ENCODE measurements around the gene HDGFL3.
A peak's percentile ranks its signal among the peaks of the same experiment; 100 is the strongest.
"Not testable (repeated sequence)": the region's sequence is repeated elsewhere in the genome, so short reads cannot be mapped to it uniquely, and the experiment has no call there.

Gene HDGFL3

DNA sequence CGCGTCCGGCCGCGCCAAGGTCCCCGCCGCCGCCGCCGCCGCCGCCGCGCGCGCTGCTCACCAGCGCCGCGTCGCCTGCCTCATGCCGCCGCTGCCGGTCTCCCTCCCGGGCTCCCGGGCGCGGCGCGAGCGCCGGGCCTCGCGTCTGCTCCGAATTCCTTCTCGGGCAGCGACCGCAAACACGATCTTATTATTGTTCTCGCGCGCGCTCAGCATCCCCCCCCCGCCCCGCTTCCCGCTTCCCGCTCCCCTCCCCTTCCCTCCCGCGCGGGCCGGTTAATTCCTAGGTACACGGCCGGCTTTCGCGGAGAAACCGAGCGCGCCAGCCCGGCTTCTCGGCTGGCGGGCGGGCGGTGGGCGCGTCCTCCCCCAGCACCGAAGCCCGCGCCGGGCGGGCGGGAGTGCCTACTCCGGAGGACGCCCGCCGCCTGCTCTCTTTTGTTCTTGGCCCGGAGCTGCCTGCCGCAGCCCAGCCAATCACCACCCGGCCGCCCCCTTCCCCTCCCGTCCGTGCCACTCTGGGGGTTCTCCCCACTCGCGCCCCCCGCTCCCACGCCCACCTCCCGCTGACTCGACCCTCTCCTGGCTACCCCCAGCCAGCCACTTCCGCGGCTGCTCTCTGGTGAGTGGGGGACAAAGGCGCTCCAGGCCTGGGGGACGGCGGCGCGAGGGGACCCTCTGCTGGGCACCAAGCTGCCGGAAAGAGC, at the start of gene HDGFL3:
TSS of gene HDGFL3 (minus strand) at position 164 of the 707 bp plus-strand sequence. CDS start 409 bp downstream, outside the sequence.
- DNase-seq, result peak; percentile 44

DNA sequence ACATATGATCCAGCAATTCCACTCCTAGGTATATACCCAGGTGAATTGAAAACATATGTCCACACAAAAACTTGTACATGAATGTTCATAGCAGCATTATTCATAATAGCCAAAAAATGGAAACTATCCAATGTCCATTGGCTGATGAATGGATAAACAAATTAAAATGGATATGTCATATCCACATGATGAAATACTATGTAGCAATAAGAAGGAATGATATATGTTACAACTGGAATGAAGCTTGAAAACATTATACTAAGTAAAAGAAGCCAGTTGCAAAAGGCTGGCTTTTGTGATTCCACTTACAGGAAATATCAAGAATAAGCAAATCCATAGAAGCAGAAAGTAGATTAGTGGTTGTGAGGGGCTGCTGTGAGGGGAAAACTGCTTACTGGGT, 43.2 kb upstream of the HDGFL3 start:
- DNase-seq, result no peak

DNA sequence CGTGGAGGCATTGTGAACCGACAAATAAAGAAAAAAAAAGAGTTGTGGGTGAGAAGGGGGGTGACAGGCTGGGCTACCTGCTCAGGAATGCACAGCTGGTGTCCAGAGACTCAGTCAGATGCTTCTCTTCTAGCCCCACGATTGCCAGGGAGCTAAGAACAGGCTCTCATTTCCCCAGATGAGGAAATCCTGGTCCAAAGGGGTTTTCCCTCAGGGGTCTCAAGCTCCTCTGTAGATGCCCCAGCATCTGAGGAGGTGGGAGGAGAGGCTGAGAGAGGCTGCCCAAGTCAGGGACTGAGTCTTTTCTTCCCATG, 41.4 kb upstream of the HDGFL3 start:
- DNase-seq, result no peak

DNA sequence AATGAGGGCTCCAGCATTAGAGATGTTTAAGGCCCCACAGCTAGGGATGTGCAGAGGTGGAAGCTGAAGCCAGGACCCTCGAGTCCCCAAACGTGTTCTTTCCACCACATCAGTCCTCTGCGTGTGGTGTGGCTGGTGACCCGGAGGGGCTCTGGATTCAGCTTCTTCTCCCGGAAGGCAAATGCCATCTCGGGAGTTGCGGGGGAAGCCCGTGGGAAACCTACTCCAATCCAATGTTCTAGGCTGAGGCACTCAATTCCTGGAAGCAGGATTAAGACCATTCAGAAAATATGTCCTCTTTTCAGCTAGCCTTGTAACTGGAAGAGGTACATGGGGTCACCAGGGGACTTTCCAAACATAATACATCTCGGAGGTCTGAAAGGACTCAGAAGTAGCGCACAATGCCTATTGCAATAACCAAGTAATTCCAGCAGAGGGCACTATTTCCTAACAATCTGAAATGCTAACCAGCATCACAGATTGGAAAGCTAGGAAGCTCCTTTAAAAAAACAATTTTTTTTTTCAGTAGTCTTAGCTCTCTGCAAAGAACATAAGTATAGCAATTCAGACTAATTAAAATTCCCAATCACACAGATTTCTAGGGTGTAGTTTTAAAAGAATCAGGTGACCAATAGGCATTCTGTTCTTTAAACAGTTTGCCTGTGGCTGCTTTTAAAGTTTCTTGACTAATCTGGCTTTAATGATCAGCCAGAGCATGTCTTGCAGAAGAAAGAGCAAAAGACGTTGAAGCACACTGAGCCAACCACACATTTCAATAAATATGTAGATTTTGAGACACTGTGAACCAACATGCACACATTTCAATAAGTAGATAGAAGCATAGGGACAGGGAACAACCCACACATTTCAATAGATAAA, 40.8 kb upstream of the HDGFL3 start:
- peak; percentile 40 for DNase-seq

DNA sequence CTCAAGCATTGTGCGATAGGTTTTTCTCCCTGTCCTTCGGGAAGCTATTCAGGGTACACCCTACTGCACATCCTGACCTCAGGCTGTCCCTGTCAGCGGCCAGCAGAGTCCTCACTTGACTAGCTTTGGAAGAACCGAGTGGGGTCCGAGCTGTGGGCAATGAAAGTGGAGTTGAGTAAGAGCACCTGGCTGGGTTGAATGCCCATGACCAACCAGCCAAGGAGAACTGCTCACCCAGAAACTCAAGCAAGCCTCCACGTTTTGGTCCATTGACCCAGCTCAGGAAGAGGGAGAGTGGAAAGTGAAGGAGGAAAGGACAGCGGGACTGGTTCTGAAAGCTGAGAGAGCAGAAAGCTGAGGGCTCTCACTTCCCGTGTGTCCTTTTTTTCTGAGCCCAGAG, 36.0 kb upstream of the HDGFL3 start:
- DNase-seq, result no peak

DNA sequence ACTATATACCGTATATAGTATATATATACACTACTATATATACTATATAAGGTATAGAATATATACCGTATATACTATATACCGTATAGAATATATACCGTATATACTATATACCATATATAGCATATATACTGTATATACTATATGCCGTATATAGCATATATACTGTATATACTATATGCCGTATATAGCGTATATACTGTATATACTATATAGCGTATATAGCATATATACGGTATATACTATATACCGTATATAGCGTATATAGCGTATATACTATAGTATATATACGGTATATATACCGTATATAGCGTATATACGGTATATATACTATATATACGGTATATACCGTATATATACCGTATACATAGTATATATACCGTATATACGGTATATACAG, 22.6 kb upstream of the HDGFL3 start:
- DNase-seq, result no peak

DNA sequence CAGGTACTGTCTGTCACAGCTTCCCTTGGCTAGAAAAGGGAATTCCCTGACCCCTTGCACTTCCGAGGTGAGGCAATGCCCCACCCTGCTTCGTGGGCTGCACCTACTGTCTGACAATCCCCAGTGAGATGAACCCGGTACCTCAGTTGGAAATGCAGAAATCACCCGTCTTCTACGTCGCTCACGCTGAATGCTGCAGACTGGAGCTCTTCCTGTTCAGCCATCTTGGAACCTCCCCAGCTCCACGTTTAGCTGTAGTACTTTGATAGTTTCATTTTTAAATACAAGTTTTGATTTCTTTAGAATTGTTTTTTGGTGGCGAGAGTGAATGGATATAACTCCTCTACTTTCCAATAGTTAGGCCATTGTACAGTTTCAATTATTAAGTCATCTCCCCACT, 17.8 kb upstream of the HDGFL3 start:
- no peak for DNase-seq

DNA sequence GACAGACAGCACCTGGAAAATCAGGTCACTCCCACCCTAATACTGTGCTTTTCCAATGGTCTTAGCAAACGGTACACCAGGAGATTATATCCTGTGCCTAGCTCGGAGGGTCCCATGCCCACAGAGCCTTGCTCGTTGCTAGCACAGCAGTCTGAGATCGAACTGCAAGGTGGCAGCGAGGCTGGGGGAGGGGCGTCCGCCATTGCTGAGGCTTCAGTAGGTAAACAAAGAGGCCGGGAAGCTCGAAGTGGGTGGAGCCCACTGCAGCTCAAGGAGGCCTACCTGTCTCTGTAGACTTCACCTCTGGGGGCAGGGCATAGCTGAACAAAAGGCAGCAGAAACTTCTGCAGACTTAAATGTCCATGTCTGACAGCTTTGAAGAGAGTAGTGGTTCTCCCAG, 14.2 kb upstream of the HDGFL3 start:
- DNase-seq, result not testable (repeated sequence)

DNA sequence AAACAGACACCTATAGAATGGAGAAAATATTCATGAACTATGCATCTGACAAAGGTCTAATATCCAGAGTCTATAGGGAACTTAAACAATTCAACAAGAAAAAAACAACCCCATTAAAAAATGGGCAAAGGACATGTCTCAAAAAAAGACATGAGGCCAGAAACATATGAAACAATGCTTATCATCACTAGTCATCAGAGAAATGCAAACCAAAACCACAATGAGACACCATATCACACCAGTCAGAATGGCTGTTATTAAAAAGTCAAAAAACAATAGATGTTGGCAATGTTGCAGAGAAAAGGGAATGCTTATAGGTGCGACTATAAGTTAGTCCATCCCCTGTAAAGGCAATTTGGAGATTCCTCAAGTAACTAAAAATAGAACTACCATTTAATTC, 11.4 kb upstream of the HDGFL3 start:
- no peak for DNase-seq

DNA sequence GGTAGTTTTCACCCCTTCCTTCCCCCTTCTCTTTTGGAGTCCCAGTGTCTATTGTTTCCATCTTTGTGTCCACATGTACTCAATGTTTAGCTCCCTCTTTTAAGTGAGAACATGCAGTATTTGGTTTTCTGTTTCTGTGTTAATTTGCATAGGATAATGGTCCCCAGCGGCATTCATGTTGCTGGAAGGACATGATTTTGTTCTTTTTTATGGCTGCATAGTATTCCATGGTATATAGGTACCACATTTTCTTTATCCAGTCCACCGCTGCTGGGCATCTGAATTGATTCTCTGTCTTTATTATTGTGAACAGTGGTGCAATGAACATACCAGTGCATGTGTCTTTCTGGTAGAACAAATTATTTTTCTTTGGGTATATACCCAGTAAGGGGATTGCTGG, 7.7 kb upstream of the HDGFL3 start:
- DNase-seq, result no peak

DNA sequence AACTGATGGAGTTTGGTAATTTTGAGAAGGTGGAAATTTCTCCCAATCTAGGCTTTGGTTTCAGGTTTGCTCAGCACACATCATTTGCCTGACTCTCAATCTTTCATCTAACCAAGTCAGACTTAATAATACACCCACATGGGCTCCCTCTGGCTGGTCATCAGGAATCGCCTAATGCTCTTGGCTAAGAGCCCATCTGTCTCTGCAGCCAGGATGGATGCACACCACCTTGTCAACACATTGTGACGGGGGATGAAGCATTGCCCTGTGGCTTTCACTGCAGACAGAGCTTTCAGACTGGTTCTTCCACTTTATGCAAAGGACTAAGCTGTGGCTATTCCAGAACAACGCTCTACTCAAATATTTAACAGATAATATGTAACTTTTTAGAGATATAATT, 3.0 kb upstream of the HDGFL3 start:
- no peak for DNase-seq

DNA sequence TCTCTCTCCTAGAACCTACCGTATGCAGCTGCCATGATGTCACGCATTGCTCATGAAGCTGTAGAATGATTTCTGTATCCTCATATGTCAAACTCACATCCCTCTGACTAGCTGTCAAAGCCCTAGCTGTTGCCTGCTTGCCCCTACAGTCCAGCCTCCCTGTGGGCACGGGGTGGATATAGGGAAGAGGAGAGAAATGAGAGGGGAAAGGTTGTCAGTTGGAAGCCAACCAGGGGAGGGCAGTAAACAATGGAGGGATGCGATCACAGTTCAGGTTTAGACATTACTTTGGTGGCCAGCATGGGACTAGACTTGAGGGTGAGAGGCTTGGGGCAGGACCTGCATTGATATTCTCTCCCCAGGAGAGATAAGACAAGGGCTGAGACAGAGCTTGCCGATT, 1.7 kb upstream of the HDGFL3 start:
- DNase-seq, result no peak

DNA sequence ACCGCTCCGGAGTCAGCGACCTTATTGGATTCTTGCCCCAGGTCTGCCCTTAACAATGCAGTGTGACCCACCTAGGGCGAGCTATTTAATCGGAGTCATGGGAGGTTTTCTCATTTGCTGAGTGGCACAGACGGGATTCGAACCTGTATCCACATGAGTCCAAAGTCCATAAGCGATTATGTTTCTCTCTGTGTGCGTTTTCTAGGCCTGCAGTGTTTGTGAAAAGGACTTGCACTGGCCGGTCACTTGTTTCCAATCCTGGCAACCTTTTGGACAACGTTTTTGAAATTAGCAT, 691 bp upstream of the HDGFL3 start:
- no peak for DNase-seq

DNA sequence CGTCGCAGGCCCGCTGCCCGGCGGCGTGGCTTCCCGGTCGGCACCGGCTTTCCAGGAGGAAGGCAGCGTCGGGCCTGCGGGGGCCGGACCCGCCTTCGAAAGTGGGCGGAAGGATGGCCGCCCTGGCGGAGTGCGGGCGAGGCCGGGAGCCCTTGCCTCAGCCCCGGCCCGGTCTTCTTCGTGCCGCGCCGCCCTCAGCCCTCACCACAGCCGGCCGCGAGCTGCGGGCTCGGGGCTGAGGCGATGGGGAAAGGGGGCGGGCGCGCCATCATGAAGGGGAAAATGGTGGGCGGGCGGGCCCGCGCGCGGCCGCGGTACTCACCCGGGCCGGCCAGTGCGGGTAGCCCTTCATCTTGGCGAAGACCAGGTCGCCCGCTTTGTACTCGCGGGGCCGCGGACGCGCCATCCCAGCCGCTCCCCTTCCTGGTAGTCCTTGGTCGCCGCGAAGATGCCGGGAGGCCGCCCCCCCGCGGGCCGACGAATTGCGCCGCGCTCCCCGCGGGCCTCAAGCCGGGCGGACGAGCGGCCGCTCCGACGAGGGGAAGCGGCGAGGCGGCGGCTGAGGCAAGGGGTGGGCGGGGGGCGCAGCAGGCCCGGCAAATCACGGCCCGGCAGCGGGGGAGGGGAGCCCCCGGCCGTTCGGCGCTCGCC, 489 bp downstream of the HDGFL3 start:
- DNase-seq, result no peak

DNA sequence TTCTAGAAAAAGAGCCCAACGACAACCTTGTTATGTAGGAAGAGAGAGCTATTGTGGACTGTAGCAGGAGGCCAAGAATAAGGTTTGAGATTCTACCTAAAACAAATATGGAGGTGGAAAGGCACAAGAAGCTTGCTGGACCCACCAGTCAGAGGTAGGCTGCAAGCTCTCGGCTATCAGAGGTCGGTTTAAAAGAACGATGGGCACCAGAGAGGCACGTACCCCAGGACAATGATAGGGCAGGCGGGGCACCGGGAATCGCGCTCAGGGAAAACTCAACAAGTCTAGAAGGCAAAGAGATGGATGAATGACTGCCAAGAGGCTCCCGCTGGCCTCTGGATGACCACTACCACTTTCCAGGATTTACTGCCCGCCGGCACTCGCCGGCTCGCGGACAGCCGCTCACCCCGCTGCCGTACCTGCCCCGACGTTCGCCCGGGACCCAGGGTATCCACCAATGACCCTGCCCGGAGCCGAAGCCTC, 1.1 kb downstream of the HDGFL3 start:
- DNase-seq, result peak; percentile 2

DNA sequence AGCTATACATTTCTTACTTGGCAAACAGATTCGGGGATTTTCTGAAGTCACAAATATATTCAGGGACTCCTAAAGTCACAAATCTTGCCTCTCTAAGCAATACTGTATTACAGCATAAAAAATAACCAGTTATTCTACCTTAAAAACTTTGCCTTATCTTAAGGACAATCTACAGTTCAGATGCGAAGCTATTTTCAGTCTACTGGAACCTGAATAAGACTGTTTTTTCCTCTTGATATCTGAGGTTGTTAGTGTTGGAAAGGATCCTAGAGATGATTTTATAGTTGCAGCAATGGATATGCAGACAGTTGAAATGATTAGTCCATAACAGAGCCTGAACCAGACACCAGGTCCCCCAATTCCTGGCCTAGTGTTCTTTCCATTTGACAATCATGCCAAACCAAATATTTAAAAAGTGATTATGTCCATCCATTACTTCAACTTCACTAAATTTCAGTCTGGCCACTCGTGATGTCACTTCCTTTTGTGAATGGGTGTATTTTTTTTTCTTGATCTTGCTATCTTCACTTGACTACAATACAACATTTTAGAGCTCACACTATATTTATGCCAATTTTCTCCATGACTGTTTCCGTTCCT, 1.8 kb downstream of the HDGFL3 start:
- peak; percentile 1 for DNase-seq

DNA sequence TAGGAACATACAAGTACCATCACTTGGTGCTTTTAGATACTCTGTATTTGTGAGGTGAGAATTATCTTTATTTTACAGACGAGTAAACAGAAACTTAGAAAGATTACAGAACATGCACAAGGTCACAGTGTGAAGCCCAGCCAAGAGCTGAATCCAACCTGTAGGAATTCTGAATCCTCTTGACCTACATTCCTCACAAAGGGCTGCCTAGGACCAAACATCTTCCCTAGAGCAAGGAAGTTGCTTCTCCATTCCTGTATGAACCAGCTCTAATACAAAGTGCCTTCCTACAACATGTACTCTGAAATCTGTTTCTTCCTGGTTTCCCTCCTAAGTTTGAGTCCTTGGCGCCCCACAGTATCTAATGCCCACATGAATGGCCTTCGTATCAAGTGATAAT, 2.9 kb downstream of the HDGFL3 start:
- no peak for DNase-seq

DNA sequence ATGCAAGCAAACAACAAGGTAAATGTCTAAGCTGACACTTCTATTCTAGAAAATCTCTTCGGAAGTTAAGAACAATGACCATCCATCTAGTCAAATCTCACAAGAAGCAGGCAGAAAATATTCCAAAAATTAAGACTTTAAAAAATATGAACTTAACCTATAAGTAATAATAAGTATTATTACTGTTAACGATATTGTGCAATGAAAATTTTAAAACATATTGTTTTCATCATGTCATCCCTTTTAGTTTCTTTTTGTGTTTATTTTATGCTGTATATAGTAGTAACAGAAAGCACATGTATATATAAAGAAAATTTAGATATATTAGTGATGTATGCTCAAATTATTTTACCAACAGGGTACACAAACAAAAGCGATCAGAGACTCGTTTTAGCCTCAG, 4.1 kb downstream of the HDGFL3 start:
- DNase-seq, result no peak

DNA sequence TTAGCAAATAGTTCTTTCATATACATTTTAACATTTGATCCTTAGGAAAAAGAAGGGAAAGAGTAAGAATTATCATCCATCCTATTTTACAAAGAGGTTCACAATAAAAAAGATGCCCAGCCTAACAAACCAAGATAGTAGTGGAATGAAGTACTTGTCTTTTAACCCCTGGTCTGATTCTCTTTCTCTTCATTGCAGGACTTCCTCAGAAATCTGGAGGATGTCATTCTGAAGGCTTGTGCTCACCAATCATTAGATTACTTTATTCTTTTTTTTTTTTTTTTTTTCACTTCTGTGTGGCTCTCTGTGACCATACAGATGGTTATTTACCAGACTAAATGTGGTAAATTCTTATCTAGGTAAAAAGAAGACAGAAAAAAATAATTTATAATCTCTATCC, 7.0 kb downstream of the HDGFL3 start:
- no peak for DNase-seq

DNA sequence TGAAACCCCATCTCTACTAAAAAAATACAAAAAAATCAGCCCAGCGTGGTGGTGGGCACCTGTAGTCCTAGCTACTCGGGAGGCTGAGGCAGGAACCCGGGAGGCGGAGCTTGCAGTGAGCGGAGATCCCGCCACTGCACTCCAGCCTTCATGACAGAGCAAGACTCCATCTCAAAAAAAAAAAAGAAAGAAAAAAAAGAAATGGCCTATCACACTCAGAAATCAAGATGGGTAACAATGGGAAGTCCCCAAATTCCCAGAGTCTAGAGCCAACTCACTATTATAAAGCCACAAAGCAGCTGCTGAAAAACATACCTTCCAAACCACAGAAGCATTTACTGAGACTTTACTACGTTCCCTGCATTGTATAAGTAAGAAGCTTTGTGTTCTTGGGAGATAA, 7.5 kb downstream of the HDGFL3 start:
- no peak for DNase-seq

DNA sequence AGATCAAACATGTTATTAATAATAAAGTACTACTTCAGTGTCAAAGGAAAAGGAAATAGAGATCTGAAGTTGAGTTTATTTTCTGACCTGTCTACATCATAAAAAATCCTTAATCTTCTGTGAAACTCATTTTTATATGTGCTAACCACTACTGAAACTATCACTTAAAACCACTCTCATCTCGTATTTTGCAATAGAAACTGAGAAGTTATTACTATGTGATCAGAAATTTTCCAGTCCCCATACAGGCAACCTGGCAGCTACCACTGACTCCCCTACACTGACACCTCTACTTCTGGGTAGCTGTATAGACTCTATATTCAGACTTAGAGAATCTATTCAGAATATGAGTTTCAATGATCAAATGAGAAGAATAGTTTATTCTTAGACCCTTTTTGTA, 8.3 kb downstream of the HDGFL3 start:
- no peak for DNase-seq

DNA sequence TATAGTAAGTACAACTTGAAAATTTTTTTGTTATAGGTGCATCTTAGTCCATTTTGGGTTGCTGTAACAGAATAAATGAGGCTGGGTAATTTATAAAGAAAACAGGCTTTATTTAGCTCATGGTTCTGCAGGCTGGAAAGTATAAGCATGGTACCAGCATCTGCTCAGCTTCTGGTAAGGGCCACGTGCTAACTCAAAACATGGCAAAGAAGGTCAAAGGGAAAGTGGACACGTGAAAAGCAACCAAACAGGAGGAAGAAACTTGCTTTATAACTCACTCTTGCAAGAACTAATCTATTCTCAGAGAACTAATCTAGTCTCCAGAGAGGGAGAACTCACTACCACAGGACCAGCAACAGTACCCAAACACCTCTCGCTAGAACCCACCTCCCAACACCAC, 9.1 kb downstream of the HDGFL3 start:
- DNase-seq, result no peak

DNA sequence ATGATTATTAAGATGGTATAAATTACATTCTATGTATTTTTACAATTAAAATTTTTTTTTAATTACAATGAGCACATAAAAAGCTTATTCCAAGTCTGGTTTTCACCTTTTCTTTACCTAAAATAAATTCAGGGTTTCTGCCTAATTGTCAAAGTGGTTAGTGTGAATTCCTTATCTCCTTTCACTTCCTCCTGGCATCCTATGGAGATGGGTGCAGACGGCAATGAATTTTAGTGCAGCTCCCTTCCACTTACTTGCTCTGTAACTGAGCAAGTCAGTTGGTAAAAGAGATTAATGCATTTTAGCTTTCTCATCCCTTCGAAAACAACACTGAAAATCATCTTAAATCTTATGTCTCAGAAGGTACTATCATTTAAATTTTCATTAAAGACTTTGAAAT, 13.1 kb downstream of the HDGFL3 start:
- no peak for DNase-seq

DNA sequence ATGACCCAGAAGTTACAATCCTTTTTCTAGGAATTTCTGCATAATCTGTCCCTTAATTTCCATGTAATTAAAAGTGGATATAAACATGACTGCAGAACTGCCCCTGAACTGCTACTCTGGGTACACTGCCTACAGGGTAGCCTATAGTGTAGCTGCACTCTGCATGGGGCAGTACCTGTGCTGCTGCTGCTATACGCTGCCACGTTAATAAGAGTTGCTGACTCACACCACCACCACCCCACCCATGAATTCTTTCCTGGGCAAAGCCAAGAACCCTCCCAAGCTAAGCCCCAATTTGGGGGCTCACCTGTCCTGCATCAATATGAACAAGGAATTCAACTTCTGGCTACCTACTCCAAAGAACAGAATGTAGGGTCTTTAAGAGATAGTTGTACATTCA, 13.9 kb downstream of the HDGFL3 start:
- no peak for DNase-seq

Measured in NCI-H1105 treated with DMSO at 0.1 percent for 48 hours (cell line).